GM12873 (cell line): ENCODE results near the gene LY9.

Source experiments
- CTCF ChIP-seq: IDR thresholded peaks from 2 replicates; pipeline ENCODE4 v1.5.1; 2012; ENCODE audit warnings: low read depth, mild to moderate bottlenecking, moderate library complexity, low read length, control low read depth; ENCODE audit not compliant: insufficient read depth; ENCODE audit errors: missing control alignments

Gene LY9

GRCh38 chr1:160781186-160781766, 14.7 kb upstream of the LY9 start:
- no peak for TF ChIP-seq CTCF

- no peak for TF ChIP-seq CTCF
Observed at GRCh38 chr1:160781914-160782689, 13.9 kb upstream of the LY9 start.

GRCh38 chr1:160789051-160789701, 6.8 kb upstream of the LY9 start:
- no peak for TF ChIP-seq CTCF

GRCh38 chr1:160789702-160790611, 6.0 kb upstream of the LY9 start:
- no peak for TF ChIP-seq CTCF

GRCh38 chr1:160794376-160794775, 1.6 kb upstream of the LY9 start:
- no peak for TF ChIP-seq CTCF

- TF ChIP-seq CTCF, result no peak
Observed at GRCh38 chr1:160797271-160797709, 1.3 kb downstream of the LY9 start.
